Measurements from ENCODE around the gene GGT1. TPM values are rescaled to one million over a fixed set of nuclear protein-coding genes. Genes with fewer than 3 reads are reported as not detected.

The GGT1 gene
- total and polyA plus RNA-seq, 2 donors (not counting 3 experiments of a cell fraction or from before 2014, with no cell fraction given): 1.8 to 2.0 TPM

GRCh38 chr22:24595228-24595627 is 7.8 kb upstream of the GGT1 start:
- no peak for FAIRE-seq
- Histone ChIP-seq H3K27ac (ENCODE audit: insufficient read depth, low read depth, low read length) (no peak overlapping the region), H2AFZ (ENCODE audit: low read depth, low read length) (no peak overlapping the region), H4K20me1 (replicated peaks; ENCODE audit: control insufficient read depth, extremely low read depth, insufficient read depth, low read length) (no peaks in the 10 kb centered on the region), H3K4me1 (ENCODE audit: control insufficient read depth, extremely low read depth, insufficient read depth, low read length) (peaks cover 7% of the 10 kb centered on the region), H3K9me1 (replicated peaks; ENCODE audit: control insufficient read depth, extremely low read depth, insufficient read depth, low read length) (no peaks in the 10 kb centered on the region), H3K27me3 (ENCODE audit: control insufficient read depth in 2 of 2, insufficient read depth in 2 of 2, low read length in 2 of 2) (no peaks in the 10 kb centered on the region), H3K4me3 (replicated peaks in 1 of 3; ENCODE audit: insufficient read depth in 1 of 3, low read depth in 1 of 3, low read length in 3 of 3) (no peak overlapping the region), H3K36me3 (ENCODE audit: control insufficient read depth in 2 of 2, extremely low read depth in 1 of 2, insufficient read depth in 2 of 2, low read length in 2 of 2) (no peaks in the 10 kb centered on the region), H3K4me2 (ENCODE audit: insufficient read depth, low read length) (no peak overlapping the region), H3K9ac (replicated peaks; ENCODE audit: extremely low read depth, insufficient read depth, low read length) (no peak overlapping the region), H3K9me3 (replicated peaks; ENCODE audit: control insufficient read depth, insufficient read depth, low read length) (no peaks in the 10 kb centered on the region), H3K79me2 (ENCODE audit: control insufficient read depth, insufficient read depth, low read length) (no peaks in the 10 kb centered on the region)
- ChIA-PET POLR2A (no interaction called here), CTCF (no interaction called here)
- BruUV-seq (replicated peaks): no TSS peak
- no peak for DNase-seq (ENCODE audit: low read depth, low spot score)
- no peak for TF ChIP-seq POLR2A (IDR thresholded peaks at IDR 0.05; ENCODE audit: low read depth, low read length)
- no peak for TF ChIP-seq JUN (IDR thresholded peaks at IDR 0.05; ENCODE audit: borderline replicate concordance, insufficient read depth, insufficient read length, low read depth)
- no peak for TF ChIP-seq MYC (IDR thresholded peaks at IDR 0.05; ENCODE audit: low read depth, low read length)
- TF ChIP-seq POLR2AphosphoS5 (IDR thresholded peaks at IDR 0.05; ENCODE audit: insufficient read depth, low read depth, low read length): no peak
- TF ChIP-seq MAX (IDR thresholded peaks at IDR 0.05; ENCODE audit: insufficient read depth, insufficient read length): no peak
- TF ChIP-seq CTCF (IDR thresholded peaks at IDR 0.05; ENCODE audit: extremely low read depth in 1 of 2, insufficient read depth in 1 of 2, low read depth in 1 of 2, low read length in 2 of 2): no peak
- no peak for TF ChIP-seq FOS (IDR thresholded peaks at IDR 0.05; ENCODE audit: borderline replicate concordance, insufficient read depth, low read length)
- TF ChIP-seq EZH2 (IDR thresholded peaks at IDR 0.05; ENCODE audit: borderline replicate concordance, low read depth, low read length, severe bottlenecking): no peak
- TF ChIP-seq GATA2 (IDR thresholded peaks at IDR 0.05; ENCODE audit: insufficient read depth, insufficient read length, low read depth, low read length): no peak
- dilution Hi-C loops (cut with MboI; ENCODE audit: extremely low pct_ligation_motif_present, low sequenced_read_pairs) (no loop called here), intact Hi-C loops (cut with micrococcal nuclease) (no loop called here)
